ENCODE results near the gene RPS6KA1. TPM values are rescaled to one million over a fixed set of nuclear protein-coding genes. Genes with fewer than 3 reads are reported as not detected.

Gene RPS6KA1
- total RNA-seq, 1 experiment from 2014 or later = 26.9 TPM

DNA sequence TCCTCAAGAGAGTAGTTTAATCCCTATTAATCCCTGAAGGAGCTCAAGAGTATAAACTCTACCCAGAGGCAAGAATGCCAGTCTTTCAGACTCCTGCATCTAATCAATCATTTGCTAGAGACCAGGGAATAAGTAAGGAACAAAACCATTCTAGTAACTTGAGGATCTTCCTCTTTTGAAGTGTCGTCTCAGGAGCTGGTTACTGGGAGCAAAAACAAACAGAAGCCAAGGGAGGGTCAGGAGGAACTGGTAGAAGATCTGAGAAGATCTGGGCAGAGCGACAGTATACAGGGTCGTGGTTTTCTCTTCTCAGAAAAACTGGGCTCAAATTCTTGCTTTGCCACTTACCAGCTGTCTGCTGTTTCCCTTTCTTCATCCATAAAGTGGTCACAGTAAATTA, 69.3 kb downstream of the RPS6KA1 start:
- H3K27me3 Mint-ChIP-seq (ENCODE audit: insufficient read depth, unreplicated experiment) = no peaks in the 10 kb centered on the region
- Histone ChIP-seq H3K27me3 (replicated peaks; ENCODE audit: control insufficient read depth, insufficient read depth, low read length) (no peaks in the 10 kb centered on the region), H3K36me3 (ENCODE audit: control insufficient read depth, insufficient read depth, low read length) (no peaks in the 10 kb centered on the region), H3K9me3 (no peaks in the 10 kb centered on the region), H3K4me3 (ENCODE audit: low read depth, low read length) (no peak overlapping the region), H3K4me1 (no peaks in the 10 kb centered on the region)
- no peaks in the 10 kb centered on the region for H3K36me3 Mint-ChIP-seq (ENCODE audit: insufficient read depth, unreplicated experiment)
- DNase-seq = no peak
- intact Hi-C loops (cut with micrococcal nuclease; ENCODE audit: unreplicated experiment) = no loop called here
- H3K9me3 Mint-ChIP-seq (ENCODE audit: unreplicated experiment) = no peaks in the 10 kb centered on the region
- ChIA-PET POLR2A (no interaction called here), CTCF (interaction anchor here (1.0 kb wide), 1 partner anchor 190 kb away, joined by 7 read pairs; no protein-coding TSS in a partner anchor)
- no peak overlapping the region for H3K4me3 Mint-ChIP-seq (ENCODE audit: unreplicated experiment)
- BruUV-seq (replicated peaks) = no TSS peak
- H3K4me1 Mint-ChIP-seq (ENCODE audit: low read depth, unreplicated experiment) = no peaks in the 10 kb centered on the region
- no peak for TF ChIP-seq CTCF (IDR thresholded peaks at IDR 0.05; ENCODE audit: insufficient read depth in 1 of 2, low read depth in 1 of 2, low read length in 1 of 2, severe bottlenecking in 1 of 2, unreplicated experiment in 1 of 2)
- no peak overlapping the region for H3K27ac Mint-ChIP-seq (ENCODE audit: unreplicated experiment)

GRCh38 chr1:26602378-26602959, 72.9 kb downstream of the RPS6KA1 start:
- H3K27ac Mint-ChIP-seq (ENCODE audit: unreplicated experiment) = no peak overlapping the region
- H3K4me1 ChIP-seq = no peaks in the 10 kb centered on the region
- no peaks in the 10 kb centered on the region for H3K27me3 Mint-ChIP-seq (ENCODE audit: insufficient read depth, unreplicated experiment)
- intact Hi-C loops (cut with micrococcal nuclease; ENCODE audit: unreplicated experiment) = loop anchor here (1.0 to 10.0 kb wide), 4 partner anchors 75 to 272 kb away; no protein-coding TSS in a partner anchor
- no peaks in the 10 kb centered on the region for H3K36me3 Mint-ChIP-seq (ENCODE audit: insufficient read depth, unreplicated experiment)
- no peaks in the 10 kb centered on the region for H3K9me3 ChIP-seq
- H3K36me3 ChIP-seq (ENCODE audit: control insufficient read depth, insufficient read depth, low read length) = no peaks in the 10 kb centered on the region
- no peak overlapping the region for H3K4me3 ChIP-seq (ENCODE audit: low read depth, low read length)
- no peaks in the 10 kb centered on the region for H3K9me3 Mint-ChIP-seq (ENCODE audit: unreplicated experiment)
- H3K4me1 Mint-ChIP-seq (ENCODE audit: low read depth, unreplicated experiment) = no peaks in the 10 kb centered on the region
- ChIA-PET POLR2A (interaction anchor here (0.6 to 0.8 kb wide), 2 partner anchors 89 to 192 kb away, joined by 3 read pairs; no protein-coding TSS in a partner anchor), CTCF (interaction anchor here (0.6 to 1.2 kb wide), 7 partner anchors 29 to 186 kb away, joined by 3 to 15 read pairs (median 4); partner anchors contain the start of gene PIGV)
- H3K4me3 Mint-ChIP-seq (ENCODE audit: unreplicated experiment) = no peak overlapping the region
- DNase-seq = peak; percentile 46 to 63
- H3K27me3 ChIP-seq (replicated peaks; ENCODE audit: control insufficient read depth, insufficient read depth, low read length) = no peaks in the 10 kb centered on the region
- peak; percentile 55 to 60 for TF ChIP-seq CTCF (IDR thresholded peaks at IDR 0.05; ENCODE audit: insufficient read depth in 1 of 2, low read depth in 1 of 2, low read length in 1 of 2, severe bottlenecking in 1 of 2, unreplicated experiment in 1 of 2)
- BruUV-seq (replicated peaks) = no TSS peak

DNA sequence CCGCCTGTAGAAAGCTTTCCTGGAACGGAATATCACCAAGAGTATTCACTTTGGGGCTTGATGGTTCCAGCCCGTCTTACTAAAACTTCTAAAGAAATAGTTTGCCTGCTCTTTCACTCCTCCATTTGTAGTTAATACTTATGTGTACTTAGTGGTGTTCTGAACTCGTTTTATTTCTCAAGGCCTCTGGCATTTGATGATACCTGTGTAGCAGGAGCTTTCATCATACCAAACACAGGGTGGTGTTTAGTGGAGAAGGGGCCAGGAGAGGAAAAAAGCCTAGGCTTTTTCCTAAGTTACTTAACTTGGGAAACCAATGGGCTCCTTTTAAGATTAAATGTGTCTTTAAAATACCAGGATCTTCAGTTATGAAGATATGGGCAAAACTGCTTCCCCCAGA, 74.3 kb downstream of the RPS6KA1 start:
- BruUV-seq (replicated peaks) = no TSS peak
- H3K9me3 Mint-ChIP-seq (ENCODE audit: unreplicated experiment) = no peaks in the 10 kb centered on the region
- no peaks in the 10 kb centered on the region for H3K36me3 Mint-ChIP-seq (ENCODE audit: insufficient read depth, unreplicated experiment)
- ChIA-PET POLR2A (no interaction called here), CTCF (interaction anchor here (0.7 to 1.9 kb wide), 2 partner anchors 73 to 247 kb away, joined by 3 to 11 read pairs; no protein-coding TSS in a partner anchor)
- intact Hi-C loops (cut with micrococcal nuclease; ENCODE audit: unreplicated experiment) = loop anchor here (5.0 to 10.0 kb wide), 2 partner anchors 88 to 271 kb away; no protein-coding TSS in a partner anchor
- Histone ChIP-seq H3K9me3 (no peaks in the 10 kb centered on the region), H3K36me3 (ENCODE audit: control insufficient read depth, insufficient read depth, low read length) (no peaks in the 10 kb centered on the region), H3K4me3 (ENCODE audit: low read depth, low read length) (no peak overlapping the region), H3K4me1 (no peaks in the 10 kb centered on the region), H3K27me3 (replicated peaks; ENCODE audit: control insufficient read depth, insufficient read depth, low read length) (no peaks in the 10 kb centered on the region)
- no peak for DNase-seq
- H3K4me3 Mint-ChIP-seq (ENCODE audit: unreplicated experiment) = no peak overlapping the region
- no peaks in the 10 kb centered on the region for H3K27me3 Mint-ChIP-seq (ENCODE audit: insufficient read depth, unreplicated experiment)
- TF ChIP-seq CTCF (IDR thresholded peaks at IDR 0.05; ENCODE audit: insufficient read depth in 1 of 2, low read depth in 1 of 2, low read length in 1 of 2, severe bottlenecking in 1 of 2, unreplicated experiment in 1 of 2) = no peak
- H3K4me1 Mint-ChIP-seq (ENCODE audit: low read depth, unreplicated experiment) = no peaks in the 10 kb centered on the region
- H3K27ac Mint-ChIP-seq (ENCODE audit: unreplicated experiment) = no peak overlapping the region
